C1 segment of cervical spinal cord (tissue), 14 donors: Measurements from ENCODE around the gene NMT2.
A peak's percentile ranks its signal among the peaks of the same experiment; 100 is the strongest.

Experiments used
- DNase-seq, 14 donors: peaks; one replicate each; lab custom pipeline; 2025; lab: John Stamatoyannopoulos, UW

NMT2 gene

GRCh38 chr10:15141136-15142054, 27.1 kb downstream of the NMT2 start:
- peak in 1 of 14 donors; percentile 64 for DNase-seq

- peak in 4 of 14 donors; percentile 5 to 69 (median 8) for DNase-seq
These were observed 27.8 kb downstream of the NMT2 start for GRCh38 chr10:15140698-15141097.

GRCh38 chr10:15137636-15138035, 30.9 kb downstream of the NMT2 start:
- no peak for DNase-seq

- no peak for DNase-seq
These were observed 31.5 kb downstream of the NMT2 start for GRCh38 chr10:15137036-15137359.

GRCh38 chr10:15136129-15137035, 32.1 kb downstream of the NMT2 start:
- no peak for DNase-seq

- no peak for DNase-seq
These were observed 37.2 kb downstream of the NMT2 start for GRCh38 chr10:15131330-15131729.

- DNase-seq = no peak
These were observed 43.6 kb downstream of the NMT2 start for GRCh38 chr10:15124908-15125307.

GRCh38 chr10:15124190-15124589, 44.3 kb downstream of the NMT2 start:
- DNase-seq = no peak

GRCh38 chr10:15123749-15124184, 44.7 kb downstream of the NMT2 start:
- no peak for DNase-seq

GRCh38 chr10:15122477-15123030, 45.9 kb downstream of the NMT2 start:
- no peak for DNase-seq

- no peak for DNase-seq
These were observed 46.8 kb downstream of the NMT2 start for GRCh38 chr10:15121707-15122106.

GRCh38 chr10:15120523-15120922, 48.0 kb downstream of the NMT2 start:
- no peak for DNase-seq

GRCh38 chr10:15118615-15119014, 49.9 kb downstream of the NMT2 start:
- no peak for DNase-seq

GRCh38 chr10:15116225-15116624, 52.3 kb downstream of the NMT2 start:
- DNase-seq = no peak

- no peak for DNase-seq
These were observed 54.7 kb downstream of the NMT2 start for GRCh38 chr10:15113766-15114165.

GRCh38 chr10:15112657-15113056, 55.8 kb downstream of the NMT2 start:
- DNase-seq = no peak

GRCh38 chr10:15106352-15107013, 62.0 kb downstream of the NMT2 start:
- DNase-seq = peak in 8 of 14 donors; percentile 2 to 52 (median 16)

GRCh38 chr10:15103513-15103912, 65.0 kb downstream of the NMT2 start:
- no peak for DNase-seq

- no peak for DNase-seq
These were observed 68.6 kb downstream of the NMT2 start for GRCh38 chr10:15099886-15100285.

GRCh38 chr10:15097011-15097812, 71.3 kb downstream of the NMT2 start, which contains the start of gene RPP38:
Gene RPP38 (plus strand): TSS chr10:15097355. CDS start chr10:15103315, 5,960 bp downstream.
- peak; percentile 59 to 99 (median 96) for DNase-seq

- no peak for DNase-seq
These were observed 71.9 kb downstream of the NMT2 start for GRCh38 chr10:15096661-15097010.
